K562 (cell line): ENCODE data around the gene MAN1A1. TPM values are rescaled to one million over a fixed set of nuclear protein-coding genes. Genes with fewer than 3 reads are reported as not detected.

Experiments
- ATAC-seq: fragments of 200-7000 bp; cut with Tn5 transposase; 3 replicates; pipeline ENCODE4 v1.9.1; 2020; ENCODE audit warnings: moderate library complexity
- BruUV-seq: library from RNA; stranded (reverse); fragments of 400-500 nt; replicated peaks from 2 replicates; lab custom pipeline; 2021; lab: Mats Ljungman, UMichigan
- CTCF ChIA-PET: fragments of 300-600 bp; formaldehyde crosslinking; extraction: SDS; loops from one replicate; lab custom pipeline; 2021; ENCODE audit warnings: low intra/inter-chr PET ratio; lab: Yijun Ruan, JAX
- POLR2A ChIA-PET: fragments of 300-600, 350-650 bp; sonication (Branson Sonifier 250); formaldehyde crosslinking; extraction: SDS; loops from one replicate; lab custom pipeline; 2021; ENCODE audit warnings: antibody characterized with exemption, inconsistent platforms; lab: Yijun Ruan, JAX
- DNase-seq, 4 experiments: peaks; one replicate each; pipeline versions ENCODE4 v3.0.0 to v3.0.0-alpha.2; 2011 to 2018; ENCODE audit warnings: low spot score in 3 of 4, mixed read lengths in 3 of 4; ENCODE audit errors: extremely low read depth in 1 of 4
- FAIRE-seq: peaks from 2 replicates; lab custom pipeline; 2011; peaks lifted over from hg19 to GRCh38; lab: Jason Lieb, UNC
- H2AFZ ChIP-seq: 2 replicates; pipeline ENCODE4 v1.6.0; 2011; ENCODE audit warnings: low read depth, low read length, control low read depth, inconsistent platforms
- H3K27ac ChIP-seq: fragments of 200-600 bp; 3 replicates; pipeline ENCODE4 v1.8.0; 2011; ENCODE audit warnings: low read depth, mild to moderate bottlenecking, control low read depth, inconsistent platforms, low read length, moderate library complexity, mixed read lengths; ENCODE audit errors: extremely low read depth
- H3K27me3 ChIP-seq, 2 experiments: fragments of 300-600 bp in 1 of 2; 2 replicates in 1 of 2; 3 replicates in 1 of 2; pipeline versions ENCODE4 v1.6.0 to v1.8.0; 2011; ENCODE audit warnings: inconsistent platforms in 2 of 2, low read length in 2 of 2, mild to moderate bottlenecking in 1 of 2, mixed read lengths in 1 of 2, moderate library complexity in 1 of 2; ENCODE audit not compliant: control insufficient read depth in 2 of 2, insufficient read depth in 2 of 2
- H3K36me3 ChIP-seq: fragments of 300-600 bp; 3 replicates; pipeline ENCODE4 v1.8.0; 2011; ENCODE audit warnings: mild to moderate bottlenecking, low read length, inconsistent platforms; ENCODE audit not compliant: control insufficient read depth, insufficient read depth
- H3K4me1 ChIP-seq, 2 experiments: fragments of 200-600 bp in 1 of 2; replicated peaks in 1 of 2; 2 replicates in 1 of 2; 3 replicates in 1 of 2; pipeline versions ENCODE4 v1.5.1 to v1.8.0; 2011; ENCODE audit warnings: inconsistent platforms in 2 of 2, low read length in 2 of 2, mild to moderate bottlenecking in 1 of 2, mixed read lengths in 1 of 2, moderate library complexity in 1 of 2; ENCODE audit not compliant: control insufficient read depth in 2 of 2, insufficient read depth in 2 of 2
- H3K4me2 ChIP-seq: 2 replicates; pipeline ENCODE4 v1.6.1; 2011; ENCODE audit warnings: low read length, control low read depth, inconsistent platforms, mixed read lengths; ENCODE audit not compliant: insufficient read depth
- H3K4me3 ChIP-seq: fragments of 200-600 bp; sonication (generic), shearing (Covaris generic); 2 replicates; pipeline ENCODE4 v1.5.1; 2016; ENCODE audit warnings: control low read depth, inconsistent platforms
- H3K79me2 ChIP-seq: fragments of 200-600 bp; 3 replicates; pipeline ENCODE4 v1.8.0; 2011; ENCODE audit warnings: low read length, inconsistent platforms; ENCODE audit not compliant: control insufficient read depth, insufficient read depth
- H3K9ac ChIP-seq, 2 experiments: 2 replicates each; pipeline versions ENCODE4 v1.6.0 to v1.6.1; 2011; ENCODE audit warnings: low read depth in 2 of 2, low read length in 2 of 2, control low read depth in 1 of 2, inconsistent platforms in 1 of 2, mild to moderate bottlenecking in 1 of 2, mixed read lengths in 1 of 2; ENCODE audit not compliant: insufficient read depth in 1 of 2
- H3K9me1 ChIP-seq: one replicate; pipeline ENCODE4 v1.6.0; 2011; ENCODE audit warnings: inconsistent platforms, mild to moderate bottlenecking, low read length, moderate library complexity; ENCODE audit not compliant: control insufficient read depth, insufficient read depth
- H3K9me3 ChIP-seq: replicated peaks from 2 replicates; pipeline ENCODE4 v1.5.1; 2011; ENCODE audit warnings: low read depth, low read length, inconsistent platforms; ENCODE audit not compliant: control insufficient read depth, insufficient read depth
- H4K20me1 ChIP-seq: replicated peaks from 2 replicates; pipeline ENCODE4 v1.6.1; 2011; ENCODE audit warnings: low read length, inconsistent platforms, mixed read lengths; ENCODE audit not compliant: control insufficient read depth, insufficient read depth
- C11orf30 ChIP-seq: fragments of 450-650 bp; IDR thresholded peaks from 2 replicates; pipeline ENCODE4 v1.6.1; 2016; ENCODE audit warnings: low read depth, mild to moderate bottlenecking
- CCAR2 ChIP-seq: fragments of 200-400 bp; formaldehyde crosslinking; IDR thresholded peaks from 2 replicates; pipeline ENCODE4 v1.6.1; 2017; ENCODE audit warnings: mild to moderate bottlenecking, low read depth, low read length
- DDX20 ChIP-seq: fragments of 450-650 bp; IDR thresholded peaks from 2 replicates; pipeline ENCODE4 v1.6.1; 2016; ENCODE audit warnings: missing genetic modification characterization, low read depth, mild to moderate bottlenecking, missing compliant biosample characterization, moderate library complexity
- ELF4 ChIP-seq: fragments of 450-650 bp; formaldehyde crosslinking; IDR thresholded peaks from 2 replicates; pipeline ENCODE4 v1.4.0; 2022; ENCODE audit warnings: missing genetic modification characterization
- GABPA ChIP-seq: fragments of 200-800 bp; sonication (Bioruptor generic); conservative IDR thresholded peaks from 2 replicates; pipeline ENCODE4 v1.6.1; 2016; ENCODE audit warnings: low read depth, missing genetic modification characterization, missing compliant biosample characterization
- MAFG ChIP-seq: fragments of 450-650 bp; conservative IDR thresholded peaks from 2 replicates; pipeline ENCODE4 v1.6.1; 2016; ENCODE audit warnings: missing genetic modification characterization, missing compliant biosample characterization
- MECOM ChIP-seq: fragments of 250-450 bp; sonication (Bioruptor Pico); IDR thresholded peaks from 2 replicates; pipeline ENCODE4 v1.8.0; 2022; ENCODE audit warnings: inconsistent platforms
- PRPF4 ChIP-seq: fragments of 200-400 bp; formaldehyde crosslinking; IDR thresholded peaks from one replicate; pipeline ENCODE4 v1.6.1; 2017; ENCODE audit warnings: low read length, low read depth, mild to moderate bottlenecking; ENCODE audit not compliant: insufficient read depth, poor library complexity, severe bottlenecking
- RERE ChIP-seq: sonication (generic); formaldehyde crosslinking; IDR thresholded peaks from 2 replicates; pipeline ENCODE4 v1.8.0; 2023; ENCODE audit warnings: missing genetic modification reagents, mild to moderate bottlenecking, borderline replicate concordance
- RFX1 ChIP-seq: fragments of 450-650 bp; IDR thresholded peaks from 2 replicates; pipeline ENCODE4 v1.6.1; 2016; ENCODE audit warnings: mild to moderate bottlenecking, moderate library complexity
- SMARCA4 ChIP-seq: fragments of 450-650 bp; IDR thresholded peaks from 2 replicates; pipeline ENCODE4 v1.6.1; 2016
- STAT5A ChIP-seq: IDR thresholded peaks from 2 replicates; pipeline ENCODE4 v1.6.1; 2012; ENCODE audit warnings: low read length, inconsistent platforms, borderline replicate concordance
- VEZF1 ChIP-seq: fragments of 200-800 bp; sonication (Bioruptor generic); IDR thresholded peaks from 2 replicates; pipeline ENCODE4 v1.6.1; 2017; ENCODE audit warnings: missing genetic modification characterization, missing compliant biosample characterization
- ZNF165 ChIP-seq: fragments of 250-450 bp; sonication (Bioruptor Pico); IDR thresholded peaks from 2 replicates; pipeline ENCODE4 v1.4.0; 2020; ENCODE audit warnings: borderline replicate concordance
- ZNF316 ChIP-seq: fragments of 450-650 bp; IDR thresholded peaks from 2 replicates; pipeline ENCODE4 v1.6.1; 2016
- WGBS: fragments of 100-300 bp; shearing (Covaris generic); methylation state at CpG from one replicate; pipeline ENCODE4 v1.1.6; 2016; ENCODE audit warnings: low coverage, mixed read lengths; ENCODE audit not compliant: insufficient coverage; ENCODE audit errors: missing lambda C conversion rate; 5-methylcytosine and 5-hydroxymethylcytosine counted together
- in situ Hi-C: fragments of 300-500 bp; cut with MboI; formaldehyde crosslinking; loops from 4 replicates; pipeline ENCODE4 v1.15.0; 2018; ENCODE audit warnings: inconsistent platforms, mixed read lengths
- intact Hi-C: fragments of 100-400 bp; cut with micrococcal nuclease; formaldehyde crosslinking; loops from 2 replicates; pipeline ENCODE4 v1.14.2; 2022
- polyA plus RNA-seq, 8 experiments: library from polyadenylated mRNA; depleted of rRNA in 4 of 8; stranded (reverse) in 5 of 8; unstranded in 3 of 8; fragments of >200 nt; fragmentation: Nextera tagmentation in 2 of 8; fragmentation: Illumina TruSeq in 1 of 8; extraction: Ambion mirVana in 2 of 8; extraction: Trizol in 1 of 8; gene quantifications; 2 replicates each; pipeline versions ENCODE4 v1.2.1 to v1.2.3, GENCODE V29; 2011 to 2014; ENCODE audit warnings: inconsistent platforms in 1 of 8, missing spikeins in 1 of 8
- total RNA-seq, 7 experiments: library from RNA; depleted of rRNA in 6 of 7; stranded (reverse); fragments of >200 nt in 6 of 7; fragmentation: Illumina TruSeq in 2 of 7; extraction: Trizol in 2 of 7; gene quantifications; 2 replicates each; pipeline versions ENCODE4 v1.2.1 to v1.2.3, GENCODE V29; 2011 to 2021; ENCODE audit warnings: low replicate concordance in 1 of 7
- TF ChIP-seq, protein P1 (sequence below): sonication (generic); IDR thresholded peaks from 2 replicates; pipeline ENCODE4 v1.6.1; 2016

The MAN1A1 gene
- total and polyA plus RNA-seq, 9 of the 15 experiments (the other 6 are each of a cell fraction or from before 2014, with no cell fraction given) = 24.5 to 78.4 (median 59.7) TPM

DNA sequence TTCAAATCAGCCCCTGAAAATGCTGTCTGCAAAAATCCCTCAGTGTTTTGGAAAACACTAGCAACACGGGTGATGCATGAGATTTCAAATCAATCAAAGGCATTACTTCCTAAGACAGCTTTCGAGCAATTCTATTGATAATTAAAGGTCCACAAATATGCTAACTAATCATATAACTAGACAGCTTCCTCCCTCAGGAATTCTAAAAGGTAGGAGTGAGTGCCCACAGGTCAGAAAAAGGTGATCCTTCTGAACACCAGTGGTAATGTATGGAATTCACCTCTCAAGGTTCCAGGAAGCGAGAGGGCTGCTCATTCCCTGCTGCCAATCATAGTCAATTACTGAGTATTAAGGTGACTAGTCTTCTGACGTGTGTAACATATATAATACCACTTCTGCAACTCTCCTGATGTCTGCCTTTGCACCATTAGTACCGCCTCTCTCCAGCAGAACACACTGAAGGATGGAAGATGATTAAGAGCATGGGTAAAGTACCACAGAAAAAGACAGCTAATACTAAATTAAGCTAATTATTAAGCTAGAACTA lies 16.4 kb downstream of the MAN1A1 start:
- Histone ChIP-seq H3K27ac (no peak overlapping the region), H3K9me1 (no peaks in the 10 kb centered on the region), H3K4me3 (no peak overlapping the region), H3K36me3 (peaks cover 88% of the 10 kb centered on the region), H3K79me2 (peaks cover 97% of the 10 kb centered on the region), H3K27me3 (no peaks in the 10 kb centered on the region), H2AFZ (no peak overlapping the region), H4K20me1 (peaks cover 20% of the 10 kb centered on the region), H3K4me1 (peaks cover 3 to 45% of the 10 kb centered on the region in 2 experiments; a peak in 4 of 5 replicates), H3K9me3 (no peaks in the 10 kb centered on the region), H3K4me2 (no peak overlapping the region), H3K9ac (no peak overlapping the region)
- CTCF ChIA-PET = no interaction called here
- DNase-seq (no peak), ATAC-seq (no peak), FAIRE-seq (no peak)
- WGBS = 91% methylated on average over 5 of the region's 5 CpGs
- POLR2A ChIA-PET = interaction anchor here (0.7 to 1.5 kb wide), 2 partner anchors 10 to 194 kb away, joined by 3 read pairs; no protein-coding TSS in a partner anchor
- BruUV-seq = no TSS peak
- intact Hi-C loops = no loop called here
- in situ Hi-C loops = no loop called here
- peak; percentile 63 for TF ChIP-seq ZNF316
- TF ChIP-seq GABPA (tag) = no peak
- no peak for TF ChIP-seq SMARCA4
- TF ChIP-seq ELF4 (CRISPR knock-in tag) = no peak
- TF ChIP-seq CCAR2 = no peak
- TF ChIP-seq MAFG (tag) = peak; percentile 36
- no peak for TF ChIP-seq STAT5A
- TF ChIP-seq PRPF4 = no peak
- TF ChIP-seq C11orf30 = peak; percentile 58
- no peak for TF ChIP-seq DDX20
- TF ChIP-seq VEZF1 (CRISPR knock-in tag) = no peak
- no peak for TF ChIP-seq MECOM
- TF ChIP-seq, protein P1, sequence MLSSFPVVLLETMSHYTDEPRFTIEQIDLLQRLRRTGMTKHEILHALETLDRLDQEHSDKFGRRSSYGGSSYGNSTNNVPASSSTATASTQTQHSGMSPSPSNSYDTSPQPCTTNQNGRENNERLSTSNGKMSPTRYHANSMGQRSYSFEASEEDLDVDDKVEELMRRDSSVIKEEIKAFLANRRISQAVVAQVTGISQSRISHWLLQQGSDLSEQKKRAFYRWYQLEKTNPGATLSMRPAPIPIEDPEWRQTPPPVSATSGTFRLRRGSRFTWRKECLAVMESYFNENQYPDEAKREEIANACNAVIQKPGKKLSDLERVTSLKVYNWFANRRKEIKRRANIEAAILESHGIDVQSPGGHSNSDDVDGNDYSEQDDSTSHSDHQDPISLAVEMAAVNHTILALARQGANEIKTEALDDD = 0 out of 2 replicates have a peak, but pooled peaks have one; percentile 30
- TF ChIP-seq ZNF165 (CRISPR knock-in tag) = no peak
- TF ChIP-seq RERE (CRISPR knock-in tag) = no peak
- no peak for TF ChIP-seq RFX1
